Measurements from ENCODE around the gene MRPL54.

DNA sequence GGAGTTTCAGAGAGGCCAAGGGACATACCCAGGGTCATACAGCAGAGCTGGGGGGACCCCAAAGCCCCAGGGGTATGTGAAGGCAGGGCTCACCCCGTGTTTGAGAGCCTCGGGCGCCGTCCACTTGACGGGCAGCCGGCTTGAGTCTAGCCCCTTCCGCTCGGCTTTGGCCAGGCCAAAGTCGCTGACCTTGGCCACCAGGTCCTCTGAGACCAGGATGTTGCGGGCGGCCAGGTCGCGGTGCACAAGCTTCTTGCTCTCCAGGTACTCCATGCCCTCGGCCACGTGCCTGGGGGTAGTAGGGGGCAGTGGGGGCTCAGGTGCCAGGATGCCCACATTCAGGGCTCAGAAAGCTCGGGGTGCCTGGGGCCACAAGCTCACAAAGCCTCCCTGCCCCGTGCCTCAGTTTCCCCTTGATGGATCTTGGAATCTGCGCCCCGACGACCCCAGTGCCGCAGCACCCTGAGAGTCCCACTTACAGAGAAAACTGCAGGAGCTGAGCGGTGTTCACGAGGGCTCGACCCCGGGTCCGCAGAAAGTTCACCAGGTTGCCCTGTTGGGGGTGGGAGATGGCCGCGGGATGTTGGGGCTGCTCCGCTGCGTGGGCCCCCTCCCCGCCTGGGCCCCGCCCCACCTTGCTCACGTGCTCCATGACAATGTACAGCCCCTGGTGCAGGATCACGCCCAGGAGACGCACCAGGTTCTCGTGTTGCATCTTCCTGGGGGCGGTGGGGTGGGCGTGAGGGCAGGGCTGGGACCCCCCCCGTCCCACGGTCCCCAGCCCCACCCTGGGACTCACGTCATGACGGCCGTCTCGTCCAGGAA, 16.6 kb downstream of the MRPL54 start:
- TF ChIP-seq, protein P1, sequence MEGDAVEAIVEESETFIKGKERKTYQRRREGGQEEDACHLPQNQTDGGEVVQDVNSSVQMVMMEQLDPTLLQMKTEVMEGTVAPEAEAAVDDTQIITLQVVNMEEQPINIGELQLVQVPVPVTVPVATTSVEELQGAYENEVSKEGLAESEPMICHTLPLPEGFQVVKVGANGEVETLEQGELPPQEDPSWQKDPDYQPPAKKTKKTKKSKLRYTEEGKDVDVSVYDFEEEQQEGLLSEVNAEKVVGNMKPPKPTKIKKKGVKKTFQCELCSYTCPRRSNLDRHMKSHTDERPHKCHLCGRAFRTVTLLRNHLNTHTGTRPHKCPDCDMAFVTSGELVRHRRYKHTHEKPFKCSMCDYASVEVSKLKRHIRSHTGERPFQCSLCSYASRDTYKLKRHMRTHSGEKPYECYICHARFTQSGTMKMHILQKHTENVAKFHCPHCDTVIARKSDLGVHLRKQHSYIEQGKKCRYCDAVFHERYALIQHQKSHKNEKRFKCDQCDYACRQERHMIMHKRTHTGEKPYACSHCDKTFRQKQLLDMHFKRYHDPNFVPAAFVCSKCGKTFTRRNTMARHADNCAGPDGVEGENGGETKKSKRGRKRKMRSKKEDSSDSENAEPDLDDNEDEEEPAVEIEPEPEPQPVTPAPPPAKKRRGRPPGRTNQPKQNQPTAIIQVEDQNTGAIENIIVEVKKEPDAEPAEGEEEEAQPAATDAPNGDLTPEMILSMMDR (IDR thresholded peaks at IDR 0.05): no peak
- TF ChIP-seq EP300 (IDR thresholded peaks at IDR 0.05): no peak

Data from ovary (tissue), 3 donors.